Measurements from ENCODE around the gene BASP1.
"Not testable (repeated sequence)": the region's sequence is repeated elsewhere in the genome, so short reads cannot be mapped to it uniquely, and the experiment has no call there.

BASP1 gene

DNA sequence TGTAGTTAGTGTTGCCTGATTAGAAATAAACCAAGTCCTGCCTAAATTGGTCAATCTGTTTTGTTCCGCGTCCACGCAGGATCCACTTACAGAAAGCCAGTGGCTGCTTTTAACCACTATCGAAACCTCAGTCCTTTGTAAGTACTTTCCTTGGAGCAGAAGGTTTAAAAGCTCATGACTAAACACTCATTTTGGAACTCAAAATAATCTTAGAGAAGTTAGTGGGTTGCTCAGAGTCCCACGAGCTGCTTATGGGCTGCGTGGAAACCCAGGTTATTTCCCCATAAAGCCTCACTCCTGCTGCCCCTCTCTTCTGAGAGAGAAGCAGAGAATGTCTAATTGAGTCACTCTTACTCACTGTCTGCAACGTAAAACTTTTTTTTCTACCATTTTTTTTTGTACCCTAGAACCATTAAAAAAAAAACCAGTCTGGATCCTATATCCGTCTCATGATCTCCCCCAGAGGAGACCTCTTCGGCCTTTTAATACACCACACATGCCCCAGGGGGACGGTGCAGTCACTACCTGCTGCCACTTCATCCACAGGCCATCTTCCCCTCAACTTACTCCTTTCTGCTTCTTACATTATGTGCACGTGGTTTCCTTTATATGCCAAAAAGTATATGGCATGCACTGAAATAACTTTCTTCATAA, 7.6 kb downstream of the BASP1 start:
- DNase-seq: no peak

DNA sequence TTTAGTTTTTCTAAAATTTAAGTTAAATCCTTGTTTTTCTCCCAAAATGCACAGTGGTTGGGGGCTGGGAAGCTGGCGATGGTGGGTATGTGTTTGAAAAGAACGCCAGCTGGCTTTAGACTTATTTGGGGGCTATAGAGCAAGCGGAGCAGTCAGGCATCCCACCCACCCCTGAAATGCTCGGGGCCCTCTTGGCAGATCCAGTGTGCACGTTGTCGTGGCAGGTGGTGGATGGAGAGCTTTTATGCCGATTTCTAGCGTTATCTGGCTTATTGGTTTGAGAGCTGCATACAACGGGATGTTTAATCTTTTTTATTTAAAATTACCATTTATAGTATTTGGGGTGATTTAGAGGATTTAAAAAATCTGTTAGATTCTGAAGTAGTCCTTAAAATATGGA, 8.1 kb downstream of the BASP1 start:
- DNase-seq: no peak

DNA sequence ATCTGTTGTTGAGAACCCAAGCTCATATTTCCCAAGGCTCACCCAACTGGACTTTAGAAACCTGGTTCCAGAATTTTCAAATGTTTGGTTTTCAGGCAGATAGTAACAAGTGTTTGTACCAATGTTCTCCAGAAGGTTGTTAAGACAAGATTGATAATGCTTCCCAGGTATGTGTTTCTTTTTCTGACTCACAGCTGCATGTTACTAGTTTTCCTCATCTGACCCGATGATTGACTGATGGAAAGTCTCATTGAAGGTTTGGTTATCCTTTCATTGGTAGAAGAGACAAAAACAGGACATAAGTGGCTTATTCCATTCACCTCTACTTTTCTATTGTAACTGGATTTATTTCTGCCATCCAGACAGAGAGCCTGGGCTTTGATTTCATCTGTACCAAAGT, 10.4 kb downstream of the BASP1 start:
- no peak for DNase-seq

DNA sequence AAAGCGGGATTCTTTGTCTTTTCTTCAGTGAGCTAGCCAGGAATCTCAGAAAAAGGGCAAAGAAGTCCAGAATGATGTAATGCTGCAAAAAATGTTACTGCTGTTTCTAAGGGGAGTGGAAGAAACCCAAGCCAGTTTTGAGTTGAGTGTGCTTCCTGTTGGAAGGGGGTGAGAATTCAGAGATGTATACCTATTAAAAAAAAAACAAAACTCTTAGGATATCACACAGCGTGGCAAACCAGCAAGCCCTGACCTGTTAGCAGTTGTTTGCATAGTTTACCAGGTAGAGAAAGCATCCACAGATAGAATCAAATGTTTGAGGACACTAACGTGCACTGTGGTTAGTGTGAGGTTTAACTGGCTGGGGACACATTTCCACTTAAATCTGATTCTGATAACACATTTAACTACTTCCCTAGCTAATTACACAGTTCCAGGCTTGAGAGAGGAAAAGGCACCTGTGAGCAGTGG, 11.4 kb downstream of the BASP1 start:
- DNase-seq: no peak

DNA sequence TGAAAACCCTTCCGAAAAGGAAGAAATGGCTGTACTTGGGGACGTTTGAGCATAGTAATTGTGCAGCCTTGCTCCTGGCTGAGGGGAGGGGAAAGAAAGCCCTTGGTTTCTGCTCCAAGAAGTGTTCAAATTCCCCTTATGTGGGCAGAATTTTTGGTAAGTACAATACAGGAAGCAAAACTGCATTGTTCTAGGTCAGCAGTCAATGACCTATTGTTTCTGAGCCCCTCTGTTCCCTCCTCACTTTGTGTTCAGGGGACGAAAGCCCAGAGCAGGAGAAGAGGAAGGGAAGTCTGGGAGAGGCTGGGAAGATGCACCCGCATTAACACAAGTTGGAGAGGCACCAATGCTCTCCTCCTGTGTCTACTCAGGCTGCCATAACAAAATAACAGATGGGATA, 11.9 kb downstream of the BASP1 start:
- DNase-seq: no peak

DNA sequence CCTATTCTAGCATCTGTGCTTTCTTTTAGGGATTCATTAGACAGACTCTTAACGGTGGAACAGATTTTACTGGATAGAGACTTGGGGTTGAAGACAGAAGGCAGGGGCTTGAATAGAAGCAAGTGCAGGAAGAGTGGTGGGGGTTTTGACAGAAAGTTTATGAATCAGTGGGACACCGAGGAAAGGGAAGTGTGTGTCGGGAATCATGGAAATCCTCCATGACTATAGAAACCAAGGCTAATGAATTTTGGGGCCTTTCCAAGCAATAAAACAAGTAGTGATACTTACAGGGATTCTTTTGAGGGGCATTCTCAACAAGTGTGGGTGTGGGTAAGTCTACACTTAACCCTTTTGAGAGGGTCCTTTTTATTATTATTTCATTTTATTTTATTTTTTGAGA, 12.8 kb downstream of the BASP1 start:
- DNase-seq: no peak

DNA sequence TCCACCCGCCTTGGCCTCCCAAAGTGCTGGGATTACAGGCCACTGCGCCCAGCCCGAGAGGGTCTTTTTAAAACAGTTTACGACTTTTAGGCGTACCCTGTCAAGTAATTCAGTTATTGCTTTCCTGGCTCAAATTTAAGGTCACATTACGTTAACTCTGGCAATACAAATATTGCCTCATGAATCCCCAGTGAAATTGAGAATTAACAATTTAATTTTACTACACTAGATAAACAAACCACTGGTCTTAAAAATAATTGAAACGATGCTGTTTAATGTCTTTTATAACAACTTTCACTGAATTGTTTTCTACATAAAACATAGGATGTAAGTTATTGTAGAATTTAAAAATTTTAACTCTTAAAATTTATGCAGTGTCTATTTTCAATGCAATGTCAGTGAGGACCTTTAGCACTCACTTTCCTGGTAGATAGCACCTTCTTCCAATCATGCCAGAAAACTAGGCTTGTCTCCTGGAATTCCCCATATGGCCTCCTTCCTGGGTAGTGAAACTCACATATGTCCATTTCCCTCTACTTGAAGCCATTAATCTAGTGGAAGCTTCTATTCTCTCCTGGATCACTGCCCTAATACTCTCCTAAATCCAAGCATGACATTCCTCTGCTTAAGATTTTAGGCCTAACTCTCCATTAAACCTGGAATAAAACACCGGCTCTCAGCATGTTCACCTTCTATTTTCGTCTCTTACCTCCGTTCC, 13.5 kb downstream of the BASP1 start:
- no peak for DNase-seq

DNA sequence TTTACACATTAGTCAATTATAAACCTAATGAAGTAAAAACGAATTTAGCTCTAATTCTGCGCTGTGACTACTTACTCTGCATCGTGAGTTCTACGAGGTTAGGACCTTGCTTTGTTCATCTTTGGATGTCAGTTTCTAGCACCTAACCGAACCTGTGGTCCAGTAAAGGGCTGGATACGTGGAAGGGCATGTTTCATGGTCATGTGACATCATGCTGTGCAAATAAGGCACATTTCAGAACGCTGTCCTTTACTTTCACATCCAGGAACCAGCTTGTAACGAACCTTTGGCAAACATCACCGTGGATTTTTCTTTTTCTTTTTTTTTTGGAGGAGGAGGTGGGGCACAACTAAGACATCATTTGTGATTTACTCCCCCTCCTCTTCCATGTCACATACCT, 15.0 kb downstream of the BASP1 start:
- no peak for DNase-seq

DNA sequence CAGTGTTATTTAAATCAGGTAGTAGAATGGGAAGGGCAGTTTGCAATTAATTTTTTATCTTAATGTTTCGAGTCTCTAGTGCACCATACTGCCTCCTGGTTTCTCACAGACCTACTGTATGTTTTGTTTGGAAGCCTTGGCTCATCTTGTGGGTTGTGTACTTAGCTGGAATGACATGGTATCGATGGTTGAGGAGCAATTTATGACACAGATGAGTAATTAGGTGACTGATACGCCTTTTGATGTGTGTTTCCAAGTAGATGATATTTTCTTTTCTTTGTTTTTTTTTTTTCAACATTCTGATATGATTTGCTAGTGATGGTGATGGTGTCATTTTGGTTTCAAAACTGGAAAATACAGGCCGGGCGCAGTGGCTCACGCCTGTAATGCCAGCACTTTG, 16.1 kb downstream of the BASP1 start:
- no peak for DNase-seq

DNA sequence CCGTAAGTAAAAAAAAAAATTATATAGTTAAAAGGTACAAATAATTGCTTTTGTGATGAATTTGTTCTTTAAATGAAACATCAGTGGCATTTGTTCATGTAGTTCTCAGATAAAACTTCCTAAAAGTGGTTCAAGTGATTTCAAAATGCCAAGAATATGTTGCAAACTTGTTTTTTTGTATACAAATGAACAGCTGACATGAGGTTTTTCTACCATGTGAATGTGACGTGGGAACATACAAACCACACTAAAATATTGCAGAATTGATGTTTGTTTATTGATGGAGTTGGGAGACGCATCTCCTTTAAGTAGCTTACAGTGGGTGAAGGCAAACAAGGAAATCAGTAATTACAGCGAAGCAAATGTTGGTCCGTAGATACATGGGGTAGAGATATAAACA, 16.9 kb downstream of the BASP1 start:
- no peak for DNase-seq

DNA sequence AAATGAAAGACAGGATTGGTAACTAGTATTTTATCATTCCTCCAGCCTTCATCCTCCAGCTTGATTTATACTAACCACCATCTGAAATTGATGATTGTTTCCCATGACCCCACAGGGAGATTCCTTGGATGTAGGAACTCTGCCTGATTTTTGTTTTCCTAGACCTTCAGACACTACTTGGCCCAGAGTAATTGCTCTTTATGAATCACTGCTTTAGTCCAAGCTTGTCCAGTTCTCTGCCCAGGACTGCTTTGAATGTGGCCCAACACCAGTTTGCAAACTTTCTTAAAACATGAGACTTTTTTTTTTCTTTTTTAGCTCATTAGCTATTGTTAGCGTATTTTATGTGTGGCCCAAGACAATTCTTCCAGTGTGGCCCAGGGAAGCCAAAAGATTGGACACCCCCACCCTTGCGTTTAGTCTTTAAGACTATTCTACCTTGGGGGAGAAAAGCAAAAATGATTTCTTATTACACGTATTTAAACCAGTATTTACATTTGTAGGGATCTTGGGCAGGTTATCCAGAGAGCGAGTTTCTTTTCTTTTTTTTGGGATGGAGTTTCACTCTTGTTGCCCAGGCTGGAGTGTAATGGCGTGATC, 18.4 kb downstream of the BASP1 start:
- DNase-seq: no peak

DNA sequence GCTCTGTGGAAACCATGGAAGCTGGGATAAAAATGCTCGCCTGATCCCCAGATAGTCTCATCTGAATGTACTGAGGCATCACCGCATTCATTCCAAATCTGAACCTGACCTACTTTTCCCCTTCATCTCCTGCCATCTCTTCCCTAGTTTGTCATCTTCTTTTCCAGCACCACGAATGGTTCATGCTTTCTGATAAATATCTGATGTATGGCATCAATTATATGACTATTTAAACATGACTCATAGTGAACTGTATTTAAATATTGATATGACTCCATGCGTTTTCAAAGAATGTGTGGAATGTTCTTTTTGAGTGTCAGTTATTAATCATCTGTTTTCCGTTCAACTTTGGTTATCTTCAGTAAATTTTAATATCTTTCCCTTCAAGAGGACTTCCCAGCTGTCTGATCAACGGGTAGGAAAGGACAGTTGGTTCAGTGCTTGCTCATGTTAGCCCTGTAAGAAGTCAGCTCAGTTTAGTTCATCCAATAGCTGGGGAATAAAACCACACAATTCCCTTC, 21.1 kb downstream of the BASP1 start:
- DNase-seq: no peak

DNA sequence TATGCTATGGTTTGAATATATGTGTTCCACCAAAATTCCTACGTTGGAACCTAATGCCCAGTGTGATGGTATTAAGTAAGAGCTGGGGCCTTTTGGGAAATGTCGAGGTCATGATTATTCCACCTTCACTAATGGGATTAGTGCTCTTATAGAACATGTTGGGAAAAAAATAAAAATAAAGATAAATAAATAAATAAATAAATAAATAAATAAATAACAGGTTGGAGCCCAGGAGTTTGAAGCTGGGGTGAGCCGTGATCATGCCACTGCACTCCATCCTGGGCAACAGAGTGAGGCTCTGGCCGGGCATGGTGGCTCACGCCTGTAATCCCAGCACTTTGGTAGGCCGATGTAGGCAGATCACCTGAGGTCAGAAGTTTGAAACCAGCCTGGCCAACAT, 22.5 kb downstream of the BASP1 start:
- DNase-seq: no peak

DNA sequence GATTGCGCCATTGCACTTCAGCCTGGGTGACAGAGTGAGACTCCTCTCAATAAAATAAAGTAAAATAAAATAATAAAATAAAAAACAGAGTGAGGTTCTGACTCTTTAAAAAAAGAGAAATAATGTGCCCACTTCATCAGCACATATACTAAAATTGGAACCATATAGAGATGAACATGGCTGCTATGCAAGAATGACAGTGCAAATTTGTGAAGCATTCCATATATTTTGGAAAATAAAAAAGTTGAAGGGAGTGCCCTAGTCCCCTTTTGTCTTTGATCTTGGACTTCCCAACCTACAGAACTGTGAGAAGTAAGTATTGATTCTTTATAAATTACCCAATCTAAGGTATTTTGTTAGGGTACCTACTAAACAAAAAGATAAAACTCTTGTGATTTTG, 23.1 kb downstream of the BASP1 start:
- no peak for DNase-seq

DNA sequence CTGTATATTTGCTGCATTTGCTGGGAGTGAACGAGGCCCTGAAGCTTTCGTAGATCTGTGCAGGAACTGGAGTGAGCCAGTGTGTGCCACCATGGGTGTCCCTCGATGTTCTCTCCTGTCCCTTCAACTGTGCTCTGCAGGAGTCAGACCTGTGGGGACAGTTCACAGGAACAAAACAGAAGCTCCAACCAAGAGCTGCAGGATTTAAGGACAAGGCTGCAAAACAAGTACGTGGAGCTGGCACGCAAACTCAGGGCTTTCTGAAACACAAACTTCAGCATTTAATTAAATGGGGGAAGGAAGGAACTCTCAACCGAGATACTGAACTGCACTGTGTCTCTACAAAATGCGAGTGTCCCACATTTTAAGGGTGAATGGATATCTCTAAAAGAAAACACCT, 24.2 kb downstream of the BASP1 start:
- DNase-seq: no peak

DNA sequence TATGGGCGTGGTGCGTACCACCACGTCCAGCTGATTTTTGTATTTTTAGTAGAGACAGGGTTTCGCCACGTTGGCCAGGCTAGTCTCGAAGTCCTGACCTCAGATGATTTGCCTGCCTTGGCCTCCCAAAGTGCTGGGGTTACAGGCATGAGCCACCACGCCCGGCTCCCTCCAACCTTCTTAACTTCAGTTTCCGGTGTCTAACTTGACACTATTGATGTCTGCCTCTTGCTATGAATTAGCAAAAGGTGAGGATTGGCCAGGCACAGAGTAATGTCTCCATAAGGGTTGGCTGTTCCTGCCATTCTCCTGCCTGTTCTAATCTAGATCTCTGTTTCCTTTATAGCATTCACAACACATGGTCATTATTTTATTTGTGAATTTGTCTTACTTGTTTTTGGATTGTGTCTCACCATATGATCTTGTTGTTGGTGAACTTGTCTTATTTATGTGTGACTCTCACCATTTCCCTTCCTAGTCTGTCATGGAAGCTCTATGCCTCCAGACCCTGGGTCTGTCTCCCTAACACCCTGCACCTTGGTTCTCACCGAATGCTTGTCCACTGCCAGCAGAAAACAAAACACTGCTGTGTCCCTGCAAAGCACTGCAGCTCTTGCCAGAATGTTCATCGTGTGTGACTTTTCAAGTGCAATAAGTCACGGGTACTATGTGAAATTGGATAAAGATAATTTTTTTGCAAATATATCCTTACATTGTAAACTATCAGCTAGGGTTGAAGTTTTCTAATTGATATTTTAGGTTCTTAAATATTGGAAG, 26.0 kb downstream of the BASP1 start:
- DNase-seq: no peak

DNA sequence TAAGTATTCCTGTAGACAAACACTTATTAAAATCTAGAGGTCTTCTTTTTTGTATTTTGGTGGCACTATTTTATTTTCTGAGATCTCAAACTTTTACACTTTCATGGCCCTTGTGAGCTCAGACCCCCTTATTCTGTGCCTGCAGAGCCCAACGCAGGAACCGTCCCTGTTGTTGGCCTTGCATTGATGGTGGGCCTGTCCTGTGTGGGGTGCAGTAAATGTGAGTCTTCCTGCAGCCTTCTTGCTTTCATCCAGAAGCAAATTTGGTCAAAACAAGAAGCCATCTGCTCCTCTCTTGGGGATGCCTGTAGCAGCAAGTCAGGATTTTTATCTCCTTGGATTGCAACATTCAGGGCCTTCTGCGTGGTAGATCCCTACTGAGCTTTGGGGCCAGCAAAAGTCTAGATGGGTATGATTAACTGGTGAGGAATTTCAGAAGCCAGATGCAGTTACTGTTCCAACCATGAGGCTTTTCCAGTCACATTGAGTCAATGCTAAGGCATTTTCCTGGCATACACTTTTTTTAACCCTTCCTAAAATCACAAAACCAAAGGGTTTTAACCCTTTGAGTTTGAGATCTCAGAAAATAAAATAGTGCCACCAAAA, 31.7 kb downstream of the BASP1 start:
- no peak for DNase-seq

DNA sequence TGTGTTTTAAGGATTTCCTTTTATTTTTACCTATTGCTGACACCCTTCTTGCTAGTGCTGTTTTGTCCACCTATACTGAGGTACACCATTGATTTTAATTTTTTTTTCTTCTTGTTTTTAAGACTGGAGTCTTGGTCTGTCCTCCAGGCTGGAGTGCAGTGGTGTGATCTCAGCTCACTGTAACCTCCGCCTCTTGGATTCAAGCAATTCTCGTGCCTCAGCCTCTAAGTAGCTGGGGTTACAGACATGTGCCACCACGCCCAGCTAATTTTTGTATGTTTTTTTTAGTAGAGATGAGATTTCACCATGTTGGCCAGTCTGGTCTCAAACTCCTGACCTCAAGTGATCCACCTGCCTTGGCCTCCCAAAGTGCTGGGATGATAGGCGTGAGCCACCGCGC, 32.4 kb downstream of the BASP1 start:
- DNase-seq: not testable (repeated sequence)

DNA sequence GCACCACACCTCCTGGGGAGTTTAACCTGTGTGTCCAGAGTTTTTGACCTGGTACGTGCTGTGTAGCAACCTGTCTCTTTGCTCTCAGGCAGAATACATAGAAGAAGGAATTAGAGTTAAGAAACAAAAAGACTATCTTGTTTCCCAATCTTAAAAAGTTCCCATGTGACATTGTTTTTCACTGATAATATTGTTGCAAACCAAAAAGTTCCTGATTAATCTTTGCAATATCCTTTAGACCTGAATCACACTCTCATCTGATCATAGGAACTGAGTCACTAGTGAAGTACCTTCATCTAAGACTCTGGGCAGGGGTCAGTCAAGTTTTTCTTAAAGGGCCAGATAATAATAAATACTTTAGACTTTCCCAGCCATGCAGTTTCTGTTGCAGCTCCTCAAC, 35.1 kb downstream of the BASP1 start:
- DNase-seq: no peak

DNA sequence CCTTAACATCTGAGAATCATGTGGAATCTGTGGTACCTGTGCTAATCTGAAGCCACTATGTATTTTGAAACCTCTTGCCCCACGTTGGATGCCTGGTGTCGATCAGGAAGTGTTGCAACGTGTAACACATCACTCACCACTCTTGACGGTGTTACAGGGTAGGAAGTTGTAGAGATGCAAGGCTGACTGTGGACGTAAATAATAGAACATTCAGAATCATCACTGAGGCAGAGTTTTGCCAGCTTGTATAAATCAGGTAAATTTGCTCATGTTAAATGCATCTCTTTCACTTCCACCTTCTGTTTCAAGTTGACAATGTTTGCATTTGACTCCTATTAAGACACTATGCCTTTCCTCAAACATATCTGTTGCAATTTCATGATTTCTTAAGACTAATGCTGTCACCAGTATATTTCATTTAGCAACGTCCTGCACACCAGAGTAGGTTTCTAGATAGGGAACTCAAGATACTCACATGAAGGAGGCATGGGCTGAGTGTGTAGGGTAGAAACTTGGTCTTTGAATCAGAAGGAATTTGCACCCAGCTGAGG, 38.1 kb downstream of the BASP1 start:
- no peak for DNase-seq

DNA sequence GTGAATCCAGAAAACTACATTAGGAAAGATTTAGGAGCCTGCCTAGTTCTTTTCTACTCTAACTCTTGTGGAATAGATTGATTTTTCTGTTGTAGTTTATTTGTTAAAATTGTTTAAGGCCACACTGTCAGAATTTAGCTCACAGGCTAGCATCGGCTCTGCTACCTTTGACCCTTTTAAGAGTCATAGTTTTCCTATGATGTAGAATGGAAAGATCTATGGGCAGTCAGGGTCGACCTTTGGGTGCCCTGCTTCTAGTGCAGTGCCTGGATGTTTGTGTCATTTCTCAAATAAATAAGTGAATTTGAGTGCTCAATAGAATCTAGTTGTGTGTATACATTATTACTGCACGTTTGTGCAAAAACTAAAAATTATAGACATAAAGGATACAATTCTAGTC, 38.7 kb downstream of the BASP1 start:
- no peak for DNase-seq

DNA sequence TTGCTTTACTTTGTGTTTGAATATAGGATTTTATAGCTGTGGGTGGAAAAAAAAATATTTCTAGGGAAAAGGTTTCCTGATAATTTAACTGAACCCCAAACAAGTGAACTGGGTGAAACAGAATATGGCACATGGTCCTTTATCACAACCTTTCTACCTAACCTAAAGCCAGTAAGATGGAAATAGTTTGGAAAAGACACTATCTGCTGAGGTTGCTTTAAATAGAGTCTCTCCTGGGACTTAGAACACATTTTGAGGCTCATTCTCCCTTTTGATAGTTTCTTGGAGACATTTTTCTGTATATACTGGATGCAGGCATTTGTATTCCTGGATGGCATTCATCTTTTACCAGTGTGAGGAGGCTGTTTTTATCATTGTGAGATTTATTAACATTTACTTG, 39.4 kb downstream of the BASP1 start:
- no peak for DNase-seq

Measured in bone marrow (tissue), 2 donors.